IMR-90 (cell line): ENCODE results near the gene RNF145.

Experiments used
- BHLHE40 ChIP-seq: fragments of 150-350 bp; IDR thresholded peaks from 2 replicates; pipeline ENCODE4 v1.6.1; 2016; ENCODE audit warnings: mild to moderate bottlenecking, low read depth, low read length
- CTCF ChIP-seq: conservative IDR thresholded peaks from 2 replicates; pipeline ENCODE4 v1.5.1; 2012; ENCODE audit warnings: mild to moderate bottlenecking, low read depth, low read length, improper control_type of control experiment
- MAFK ChIP-seq: IDR thresholded peaks from 2 replicates; pipeline ENCODE4 v1.6.1; 2012; ENCODE audit warnings: low read depth, low read length, improper control_type of control experiment
- POLR2A ChIP-seq: IDR thresholded peaks from 2 replicates; pipeline ENCODE4 v1.6.1; 2012; ENCODE audit warnings: mild to moderate bottlenecking, low read depth, low read length
- RAD21 ChIP-seq: IDR thresholded peaks from 2 replicates; pipeline ENCODE4 v1.6.1; 2012; ENCODE audit warnings: low read length, improper control_type of control experiment
- RCOR1 ChIP-seq: IDR thresholded peaks from 2 replicates; pipeline ENCODE4 v1.6.1; 2012; ENCODE audit warnings: mild to moderate bottlenecking, low read length, improper control_type of control experiment; ENCODE audit not compliant: insufficient replicate concordance
- RFX5 ChIP-seq: IDR thresholded peaks from 2 replicates; pipeline ENCODE4 v1.8.0; 2012; ENCODE audit warnings: low read depth, mild to moderate bottlenecking, low read length, moderate library complexity

GRCh38 chr5:159214486-159215271 lies 5.3 kb upstream of the RNF145 start:
- TF ChIP-seq POLR2A (no peak), CTCF (no peak), BHLHE40 (no peak), RAD21 (no peak), MAFK (no peak), RCOR1 (no peak), RFX5 (no peak)
